HepG2 (cell line): ENCODE measurements around the gene JOSD1. TPM values are rescaled to one million over a fixed set of nuclear protein-coding genes. Genes with fewer than 3 reads are reported as not detected.

Source experiments
- GABPB1 ChIP-seq: IDR thresholded peaks from 2 replicates; pipeline ENCODE4 v1.6.1; 2016; ENCODE audit warnings: mild to moderate bottlenecking, missing genetic modification reagents, moderate library complexity, missing compliant biosample characterization
- GZF1 ChIP-seq: sonication (generic); formaldehyde crosslinking; IDR thresholded peaks from 2 replicates; pipeline ENCODE4 v1.5.1; 2020; ENCODE audit warnings: mild to moderate bottlenecking, missing genetic modification reagents
- HOXD1 ChIP-seq: sonication (generic); formaldehyde crosslinking; IDR thresholded peaks from 2 replicates; pipeline ENCODE4 v1.5.0; 2020; ENCODE audit warnings: missing genetic modification reagents
- JUND ChIP-seq: sonication (generic); formaldehyde crosslinking; IDR thresholded peaks from 2 replicates; pipeline ENCODE4 v1.8.0; 2022; ENCODE audit warnings: mild to moderate bottlenecking, missing genetic modification reagents
- MAF1 ChIP-seq: sonication (generic); formaldehyde crosslinking; IDR thresholded peaks from 2 replicates; pipeline ENCODE4 v1.5.0; 2020; ENCODE audit warnings: missing genetic modification reagents, borderline replicate concordance
- MIXL1 ChIP-seq: IDR thresholded peaks from 2 replicates; pipeline ENCODE4 v1.6.1; 2016
- ZMYM2 ChIP-seq: sonication (generic); formaldehyde crosslinking; IDR thresholded peaks from 2 replicates; pipeline ENCODE4 v1.8.0; 2022; ENCODE audit warnings: mild to moderate bottlenecking, missing genetic modification reagents
- ZNF691 ChIP-seq: sonication (generic); formaldehyde crosslinking; IDR thresholded peaks from 2 replicates; pipeline ENCODE4 v1.4.0; 2020; ENCODE audit warnings: missing genetic modification reagents, low read depth, mild to moderate bottlenecking, borderline replicate concordance
- ZNF790 ChIP-seq: sonication (generic); formaldehyde crosslinking; IDR thresholded peaks from 2 replicates; pipeline ENCODE4 v1.8.0; 2022; ENCODE audit warnings: missing genetic modification reagents, mild to moderate bottlenecking, borderline replicate concordance
- ZNF850 ChIP-seq: sonication (generic); formaldehyde crosslinking; conservative IDR thresholded peaks from 2 replicates; pipeline ENCODE4 v1.9.0; 2021; ENCODE audit warnings: mild to moderate bottlenecking, missing genetic modification reagents
- polyA plus RNA-seq, 8 experiments: library from polyadenylated mRNA; depleted of rRNA in 3 of 8; stranded (reverse) in 7 of 8; unstranded in 1 of 8; fragments of >200 nt; fragmentation: Illumina TruSeq in 4 of 8; extraction: Trizol in 4 of 8; gene quantifications; 2 replicates each; pipeline versions ENCODE4 v1.2.1 to v1.2.3, GENCODE V29; 2011 to 2016; ENCODE audit warnings: low read depth in 4 of 8, missing spikeins in 1 of 8, mixed read lengths in 1 of 8; ENCODE audit not compliant: insufficient read depth in 1 of 8
- total RNA-seq, 5 experiments: library from RNA; depleted of rRNA; stranded (reverse); fragments of >200 nt; fragmentation: Illumina TruSeq; extraction: Trizol; gene quantifications; 2 replicates each; pipeline ENCODE4 v1.2.3, GENCODE V29; 2016; ENCODE audit warnings: low read depth in 1 of 5
- TF ChIP-seq, protein P1 (sequence below): sonication (generic); formaldehyde crosslinking; IDR thresholded peaks from 2 replicates; pipeline ENCODE4; 2020; ENCODE audit warnings: missing genetic modification reagents, mild to moderate bottlenecking, borderline replicate concordance
- TF ChIP-seq, protein P2 (sequence below): sonication (generic); formaldehyde crosslinking; IDR thresholded peaks from 2 replicates; pipeline ENCODE4 v1.5.1; 2020; ENCODE audit warnings: mild to moderate bottlenecking, missing genetic modification reagents, borderline replicate concordance
- TF ChIP-seq, protein P3 (sequence below): sonication (generic); formaldehyde crosslinking; IDR thresholded peaks from 2 replicates; pipeline ENCODE4 v1.4.0; 2020; ENCODE audit warnings: missing genetic modification reagents
- TF ChIP-seq, protein P4 (sequence below): sonication (generic); formaldehyde crosslinking; IDR thresholded peaks from 2 replicates; pipeline ENCODE4 v1.5.1; 2020; ENCODE audit warnings: mild to moderate bottlenecking, missing genetic modification reagents

JOSD1 gene
- total and polyA plus RNA-seq, 2 of the 13 experiments (the other 11 are each of a cell fraction or from before 2014, with no cell fraction given), result 31.7 to 38.4 TPM

DNA sequence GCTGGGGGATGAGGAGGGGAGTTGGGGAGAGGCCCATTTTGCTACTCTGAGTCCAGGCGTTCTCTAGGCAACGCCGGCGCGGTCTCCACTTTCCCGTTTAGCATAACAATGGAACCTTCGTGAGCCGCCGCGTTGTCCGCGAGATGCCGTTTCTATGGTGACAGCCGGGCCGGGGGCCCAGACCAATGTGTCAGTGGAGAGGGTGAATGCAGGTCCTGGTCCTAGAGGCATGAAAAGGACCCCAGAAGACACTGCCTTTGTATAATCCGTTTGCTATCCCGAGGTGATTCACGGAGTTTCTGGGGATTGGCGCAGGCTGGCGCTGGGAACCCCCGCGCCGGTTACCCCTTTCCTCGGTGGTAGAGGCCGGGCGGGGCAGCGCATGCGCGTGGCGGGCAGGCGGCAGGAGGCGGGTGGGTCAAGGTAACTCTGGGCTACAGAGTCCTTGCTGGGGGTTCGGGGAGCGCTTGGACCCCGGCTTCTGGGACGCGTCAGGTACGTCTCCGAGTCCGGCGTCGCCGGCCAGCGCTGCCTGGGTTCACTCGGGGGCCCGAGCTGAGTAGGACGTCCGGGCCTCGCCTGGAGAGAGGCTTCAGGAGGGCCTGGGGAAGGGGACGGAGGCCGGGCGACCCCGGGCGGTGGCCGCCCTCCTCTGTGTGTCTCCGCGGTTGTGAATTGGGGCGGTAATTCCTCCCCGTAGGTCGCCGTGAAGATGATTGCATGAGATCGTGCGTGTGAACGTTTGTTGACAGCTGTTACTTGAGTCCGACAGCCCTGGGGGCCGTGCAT, 44.3 kb downstream of the JOSD1 start, which contains the start of the genes CBY1 and FAM227A (continued):
- TF ChIP-seq, protein P1, sequence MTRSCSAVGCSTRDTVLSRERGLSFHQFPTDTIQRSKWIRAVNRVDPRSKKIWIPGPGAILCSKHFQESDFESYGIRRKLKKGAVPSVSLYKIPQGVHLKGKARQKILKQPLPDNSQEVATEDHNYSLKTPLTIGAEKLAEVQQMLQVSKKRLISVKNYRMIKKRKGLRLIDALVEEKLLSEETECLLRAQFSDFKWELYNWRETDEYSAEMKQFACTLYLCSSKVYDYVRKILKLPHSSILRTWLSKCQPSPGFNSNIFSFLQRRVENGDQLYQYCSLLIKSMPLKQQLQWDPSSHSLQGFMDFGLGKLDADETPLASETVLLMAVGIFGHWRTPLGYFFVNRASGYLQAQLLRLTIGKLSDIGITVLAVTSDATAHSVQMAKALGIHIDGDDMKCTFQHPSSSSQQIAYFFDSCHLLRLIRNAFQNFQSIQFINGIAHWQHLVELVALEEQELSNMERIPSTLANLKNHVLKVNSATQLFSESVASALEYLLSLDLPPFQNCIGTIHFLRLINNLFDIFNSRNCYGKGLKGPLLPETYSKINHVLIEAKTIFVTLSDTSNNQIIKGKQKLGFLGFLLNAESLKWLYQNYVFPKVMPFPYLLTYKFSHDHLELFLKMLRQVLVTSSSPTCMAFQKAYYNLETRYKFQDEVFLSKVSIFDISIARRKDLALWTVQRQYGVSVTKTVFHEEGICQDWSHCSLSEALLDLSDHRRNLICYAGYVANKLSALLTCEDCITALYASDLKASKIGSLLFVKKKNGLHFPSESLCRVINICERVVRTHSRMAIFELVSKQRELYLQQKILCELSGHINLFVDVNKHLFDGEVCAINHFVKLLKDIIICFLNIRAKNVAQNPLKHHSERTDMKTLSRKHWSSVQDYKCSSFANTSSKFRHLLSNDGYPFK (CRISPR knock-in tag), result peak; percentile 72
- TF ChIP-seq, protein P2, sequence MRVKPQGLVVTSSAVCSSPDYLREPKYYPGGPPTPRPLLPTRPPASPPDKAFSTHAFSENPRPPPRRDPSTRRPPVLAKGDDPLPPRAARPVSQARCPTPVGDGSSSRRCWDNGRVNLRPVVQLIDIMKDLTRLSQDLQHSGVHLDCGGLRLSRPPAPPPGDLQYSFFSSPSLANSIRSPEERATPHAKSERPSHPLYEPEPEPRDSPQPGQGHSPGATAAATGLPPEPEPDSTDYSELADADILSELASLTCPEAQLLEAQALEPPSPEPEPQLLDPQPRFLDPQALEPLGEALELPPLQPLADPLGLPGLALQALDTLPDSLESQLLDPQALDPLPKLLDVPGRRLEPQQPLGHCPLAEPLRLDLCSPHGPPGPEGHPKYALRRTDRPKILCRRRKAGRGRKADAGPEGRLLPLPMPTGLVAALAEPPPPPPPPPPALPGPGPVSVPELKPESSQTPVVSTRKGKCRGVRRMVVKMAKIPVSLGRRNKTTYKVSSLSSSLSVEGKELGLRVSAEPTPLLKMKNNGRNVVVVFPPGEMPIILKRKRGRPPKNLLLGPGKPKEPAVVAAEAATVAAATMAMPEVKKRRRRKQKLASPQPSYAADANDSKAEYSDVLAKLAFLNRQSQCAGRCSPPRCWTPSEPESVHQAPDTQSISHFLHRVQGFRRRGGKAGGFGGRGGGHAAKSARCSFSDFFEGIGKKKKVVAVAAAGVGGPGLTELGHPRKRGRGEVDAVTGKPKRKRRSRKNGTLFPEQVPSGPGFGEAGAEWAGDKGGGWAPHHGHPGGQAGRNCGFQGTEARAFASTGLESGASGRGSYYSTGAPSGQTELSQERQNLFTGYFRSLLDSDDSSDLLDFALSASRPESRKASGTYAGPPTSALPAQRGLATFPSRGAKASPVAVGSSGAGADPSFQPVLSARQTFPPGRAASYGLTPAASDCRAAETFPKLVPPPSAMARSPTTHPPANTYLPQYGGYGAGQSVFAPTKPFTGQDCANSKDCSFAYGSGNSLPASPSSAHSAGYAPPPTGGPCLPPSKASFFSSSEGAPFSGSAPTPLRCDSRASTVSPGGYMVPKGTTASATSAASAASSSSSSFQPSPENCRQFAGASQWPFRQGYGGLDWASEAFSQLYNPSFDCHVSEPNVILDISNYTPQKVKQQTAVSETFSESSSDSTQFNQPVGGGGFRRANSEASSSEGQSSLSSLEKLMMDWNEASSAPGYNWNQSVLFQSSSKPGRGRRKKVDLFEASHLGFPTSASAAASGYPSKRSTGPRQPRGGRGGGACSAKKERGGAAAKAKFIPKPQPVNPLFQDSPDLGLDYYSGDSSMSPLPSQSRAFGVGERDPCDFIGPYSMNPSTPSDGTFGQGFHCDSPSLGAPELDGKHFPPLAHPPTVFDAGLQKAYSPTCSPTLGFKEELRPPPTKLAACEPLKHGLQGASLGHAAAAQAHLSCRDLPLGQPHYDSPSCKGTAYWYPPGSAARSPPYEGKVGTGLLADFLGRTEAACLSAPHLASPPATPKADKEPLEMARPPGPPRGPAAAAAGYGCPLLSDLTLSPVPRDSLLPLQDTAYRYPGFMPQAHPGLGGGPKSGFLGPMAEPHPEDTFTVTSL (CRISPR knock-in tag), result peak; percentile 55; the same call in 1 of the 2 replicates
- TF ChIP-seq GZF1 (CRISPR knock-in tag) (0 out of 2 replicates have a peak, but pooled peaks have one; percentile 67), JUND (no peak), ZMYM2 (CRISPR knock-in tag) (no peak), ZNF850 (CRISPR knock-in tag) (0 out of 2 replicates have a peak, but pooled peaks have one; percentile 39), MIXL1 (peak; percentile 22; the same call in 1 of the 2 replicates), ZNF691 (CRISPR knock-in tag) (no peak), MAF1 (CRISPR knock-in tag) (no peak), GABPB1 (CRISPR knock-in tag) (peak; percentile 64; the same call in 1 of the 2 replicates), ZNF790 (CRISPR knock-in tag) (peak; percentile 50; the same call in 1 of the 2 replicates), HOXD1 (peak; percentile 60; the same call in 1 of the 2 replicates)
- TF ChIP-seq, protein P3, sequence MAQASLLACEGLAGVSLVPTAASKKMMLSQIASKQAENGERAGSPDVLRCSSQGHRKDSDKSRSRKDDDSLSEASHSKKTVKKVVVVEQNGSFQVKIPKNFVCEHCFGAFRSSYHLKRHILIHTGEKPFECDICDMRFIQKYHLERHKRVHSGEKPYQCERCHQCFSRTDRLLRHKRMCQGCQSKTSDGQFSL (CRISPR knock-in tag), result no peak
- TF ChIP-seq, protein P4, sequence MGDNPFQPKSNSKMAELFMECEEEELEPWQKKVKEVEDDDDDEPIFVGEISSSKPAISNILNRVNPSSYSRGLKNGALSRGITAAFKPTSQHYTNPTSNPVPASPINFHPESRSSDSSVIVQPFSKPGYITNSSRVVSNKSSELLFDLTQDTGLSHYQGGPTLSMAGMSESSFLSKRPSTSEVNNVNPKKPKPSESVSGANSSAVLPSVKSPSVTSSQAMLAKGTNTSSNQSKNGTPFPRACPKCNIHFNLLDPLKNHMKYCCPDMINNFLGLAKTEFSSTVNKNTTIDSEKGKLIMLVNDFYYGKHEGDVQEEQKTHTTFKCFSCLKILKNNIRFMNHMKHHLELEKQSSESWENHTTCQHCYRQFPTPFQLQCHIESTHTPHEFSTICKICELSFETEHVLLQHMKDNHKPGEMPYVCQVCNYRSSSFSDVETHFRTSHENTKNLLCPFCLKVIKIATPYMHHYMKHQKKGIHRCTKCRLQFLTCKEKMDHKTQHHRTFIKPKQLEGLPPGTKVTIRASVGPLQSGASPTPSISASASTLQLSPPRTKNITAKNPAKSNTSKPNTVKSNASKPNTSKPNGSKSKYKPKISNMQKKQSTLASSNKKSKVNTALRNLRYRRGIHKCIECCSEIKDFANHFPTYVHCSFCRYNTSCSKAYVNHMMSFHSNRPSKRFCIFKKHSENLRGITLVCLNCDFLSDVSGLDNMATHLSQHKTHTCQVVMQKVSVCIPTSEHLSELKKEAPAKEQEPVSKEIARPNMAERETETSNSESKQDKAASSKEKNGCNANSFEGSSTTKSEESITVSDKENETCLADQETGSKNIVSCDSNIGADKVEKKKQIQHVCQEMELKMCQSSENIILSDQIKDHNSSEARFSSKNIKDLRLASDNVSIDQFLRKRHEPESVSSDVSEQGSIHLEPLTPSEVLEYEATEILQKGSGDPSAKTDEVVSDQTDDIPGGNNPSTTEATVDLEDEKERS (CRISPR knock-in tag), result peak; percentile 81; the same call in 1 of the 2 replicates
